Esophagus (tissue), 2 donors: ENCODE results near the gene LIPA. TPM values are rescaled to one million over a fixed set of nuclear protein-coding genes. Genes with fewer than 3 reads are reported as not detected.
A peak's percentile ranks its signal among the peaks of the same experiment; 100 is the strongest.
"Not testable (repeated sequence)": the region's sequence is repeated elsewhere in the genome, so short reads cannot be mapped to it uniquely, and the experiment has no call there.

ENCODE experiments used
- H3K27ac ChIP-seq, 2 donors: one replicate each; pipeline ENCODE4 v1.5.1; 2013; ENCODE audit warnings: low read depth in 2 of 2, mild to moderate bottlenecking in 2 of 2, inconsistent platforms in 1 of 2, low read length in 1 of 2, moderate library complexity in 1 of 2
- H3K27me3 ChIP-seq, 2 donors: one replicate each; pipeline ENCODE4 v1.6.1; 2013; ENCODE audit warnings: low read length in 2 of 2, control low read depth in 1 of 2, mild to moderate bottlenecking in 1 of 2; ENCODE audit not compliant: insufficient read depth in 2 of 2, control insufficient read depth in 1 of 2
- H3K36me3 ChIP-seq, 2 donors: one replicate each; pipeline ENCODE4 v1.6.1; 2013; ENCODE audit warnings: low read length in 1 of 2; ENCODE audit not compliant: control insufficient read depth in 2 of 2, insufficient read depth in 2 of 2
- H3K4me1 ChIP-seq, 2 donors: one replicate each; pipeline ENCODE4 v1.6.1; 2013; ENCODE audit warnings: low read length in 1 of 2; ENCODE audit not compliant: control insufficient read depth in 2 of 2, insufficient read depth in 2 of 2
- H3K4me3 ChIP-seq, 2 donors: one replicate each; pipeline ENCODE4 v1.5.1; 2013; ENCODE audit warnings: low read length in 2 of 2, mild to moderate bottlenecking in 2 of 2, low read depth in 1 of 2, moderate library complexity in 1 of 2
- H3K9me3 ChIP-seq, 2 donors: one replicate each; pipeline ENCODE4 v1.6.1; 2013; ENCODE audit warnings: mild to moderate bottlenecking in 2 of 2, low read depth in 1 of 2, low read length in 1 of 2, moderate library complexity in 1 of 2; ENCODE audit not compliant: control insufficient read depth in 2 of 2, insufficient read depth in 1 of 2
- WGBS, 2 donors: extraction: QIAGEN DNeasy Blood & Tissue Kit; methylation state at CpG; one replicate each; pipeline ENCODE4 v1.1.7; 2013; 5-methylcytosine and 5-hydroxymethylcytosine counted together
- polyA plus RNA-seq, 2 donors: library from polyadenylated mRNA; stranded (reverse); fragments of 200-250 nt; gene quantifications; one replicate each; pipeline ENCODE4 v1.2.3, GENCODE V29; 2013
- donor health status: healthy with polysubstance abuse.
- donor health status: Bipolar disorder and iron deficiency.

Gene LIPA
- polyA plus RNA-seq, 2 donors, result 7.8 to 17.3 TPM

GRCh38 chr10:89182894-89183293 is 68.7 kb downstream of the LIPA start:
- no peaks in the 10 kb centered on the region for H3K9me3 ChIP-seq
- H3K27me3 ChIP-seq, result no peaks in the 10 kb centered on the region
- no peaks in the 10 kb centered on the region for H3K36me3 ChIP-seq
- no peak overlapping the region for H3K4me3 ChIP-seq
- no peaks in the 10 kb centered on the region for H3K4me1 ChIP-seq
- 80 to 85% methylated on average over 2 of the region's 2 CpGs for WGBS, 2 donors
- no peak overlapping the region for H3K27ac ChIP-seq

- Histone ChIP-seq H3K4me3 (no peak overlapping the region), H3K9me3 (no peaks in the 10 kb centered on the region), H3K27me3 (no peaks in the 10 kb centered on the region), H3K36me3 (no peaks in the 10 kb centered on the region), H3K27ac (no peak overlapping the region), H3K4me1 (no peaks in the 10 kb centered on the region)
Observed at GRCh38 chr10:89175816-89176215, 75.8 kb downstream of the LIPA start.

GRCh38 chr10:89173075-89173474 is 78.5 kb downstream of the LIPA start:
- H3K27me3 ChIP-seq, result no peaks in the 10 kb centered on the region

GRCh38 chr10:89171996-89172395 is 79.6 kb downstream of the LIPA start:
- Histone ChIP-seq H3K27ac (no peak overlapping the region), H3K9me3 (no peaks in the 10 kb centered on the region), H3K36me3 (no peaks in the 10 kb centered on the region), H3K4me1 (no peaks in the 10 kb centered on the region), H3K27me3 (no peaks in the 10 kb centered on the region), H3K4me3 (no peak overlapping the region)
- WGBS, 2 donors, result 45 to 80% methylated on average over 4 of the region's 4 CpGs

More at GRCh38 chr10:89173075-89173474, 78.5 kb downstream of the LIPA start:
- no peak overlapping the region for H3K27ac ChIP-seq
- H3K4me1 ChIP-seq, result no peaks in the 10 kb centered on the region
- H3K36me3 ChIP-seq, result no peaks in the 10 kb centered on the region
- no peaks in the 10 kb centered on the region for H3K9me3 ChIP-seq
- no peak overlapping the region for H3K4me3 ChIP-seq

GRCh38 chr10:89171263-89171872 is 80.2 kb downstream of the LIPA start:
- 51 to 67% methylated on average over 2 of the region's 2 CpGs for WGBS, 2 donors
- Histone ChIP-seq H3K4me1 (no peaks in the 10 kb centered on the region), H3K9me3 (no peaks in the 10 kb centered on the region), H3K4me3 (no peak overlapping the region), H3K36me3 (no peaks in the 10 kb centered on the region), H3K27me3 (no peaks in the 10 kb centered on the region), H3K27ac (peak overlapping the region in 1 of 2 donors; percentile 13)

- H3K36me3 ChIP-seq, H3K4me1 ChIP-seq, H3K4me3 ChIP-seq, H3K27me3 ChIP-seq, H3K9me3 ChIP-seq: not testable (repeated sequence)
- peak overlapping the region; percentile 71 to 82 for H3K27ac ChIP-seq
- WGBS, 2 donors, result 50 to 60% methylated on average over 9 of the region's 9 CpGs
Observed at GRCh38 chr10:89168354-89168900, 83.1 kb downstream of the LIPA start.

- H3K27ac ChIP-seq, result peak overlapping the region; percentile 71 to 82
- peaks cover 0 to 4% of the 10 kb centered on the region in 2 donors for H3K4me1 ChIP-seq
- no peaks in the 10 kb centered on the region for H3K36me3 ChIP-seq
- H3K27me3 ChIP-seq, result no peaks in the 10 kb centered on the region
- H3K9me3 ChIP-seq, result no peaks in the 10 kb centered on the region
- no peak overlapping the region for H3K4me3 ChIP-seq
Observed at GRCh38 chr10:89167915-89168314, 83.7 kb downstream of the LIPA start.

- 46 to 68% methylated on average over 4 of the region's 4 CpGs for WGBS, 2 donors
- H3K36me3 ChIP-seq, result no peaks in the 10 kb centered on the region
- no peak overlapping the region for H3K4me3 ChIP-seq
- H3K9me3 ChIP-seq, result no peaks in the 10 kb centered on the region
- H3K4me1 ChIP-seq, result peaks cover 0 to 4% of the 10 kb centered on the region in 2 donors
- no peaks in the 10 kb centered on the region for H3K27me3 ChIP-seq
- H3K27ac ChIP-seq, result peak overlapping the region; percentile 33 to 60
Observed at GRCh38 chr10:89165923-89166322, 85.7 kb downstream of the LIPA start.

- WGBS, 2 donors, result 80 to 98% methylated on average over 4 of the region's 4 CpGs
- H3K4me1 ChIP-seq, result peaks cover 0 to 4% of the 10 kb centered on the region in 2 donors
- H3K4me3 ChIP-seq, result no peak overlapping the region
- H3K27ac ChIP-seq, result no peak overlapping the region
- H3K27me3 ChIP-seq, result no peaks in the 10 kb centered on the region
- H3K9me3 ChIP-seq, result no peaks in the 10 kb centered on the region
- H3K36me3 ChIP-seq, result no peaks in the 10 kb centered on the region
Observed at GRCh38 chr10:89164920-89165319, 86.7 kb downstream of the LIPA start.

- no peaks in the 10 kb centered on the region for H3K27me3 ChIP-seq
- H3K27ac ChIP-seq, result peak overlapping the region; percentile 31 to 32
- no peaks in the 10 kb centered on the region for H3K36me3 ChIP-seq
- H3K4me1 ChIP-seq, result peaks cover 0 to 4% of the 10 kb centered on the region in 2 donors
- H3K9me3 ChIP-seq, result no peaks in the 10 kb centered on the region
- 57 to 60% methylated on average over 3 of the region's 3 CpGs for WGBS, 2 donors
- H3K4me3 ChIP-seq, result no peak overlapping the region
Observed at GRCh38 chr10:89164080-89164479, 87.5 kb downstream of the LIPA start.
